HCT116 (cell line): ENCODE results near the gene CDK4. TPM values are rescaled to one million over a fixed set of nuclear protein-coding genes. Genes with fewer than 3 reads are reported as not detected.

Source experiments
- ATAC-seq: fragments of 200-7000 bp; cut with Tn5 transposase; 2 replicates; pipeline ENCODE4 v1.9.1; 2020; ENCODE audit warnings: mild to moderate bottlenecking, moderate library complexity
- BruUV-seq: library from RNA; stranded (reverse); fragments of 400-500 nt; replicated peaks from 2 replicates; lab custom pipeline; 2021; lab: Mats Ljungman, UMichigan
- CTCF ChIA-PET: fragments of 300-600 bp; sonication (Branson Sonifier 250); formaldehyde crosslinking; loops from one replicate; lab custom pipeline; 2021; ENCODE audit warnings: antibody characterized with exemption; lab: Charles Lee
- POLR2A ChIA-PET: fragments of 300-600, 350-600 bp; sonication (Branson Sonifier 250); formaldehyde crosslinking; loops from one replicate; lab custom pipeline; 2021; ENCODE audit warnings: antibody characterized with exemption; lab: Charles Lee
- RAD21 ChIA-PET, 2 experiments: fragments of 300-600 bp; sonication (Branson Sonifier 250); formaldehyde crosslinking; loops; one replicate each; lab custom pipeline; 2023; ENCODE audit warnings: low total read pairs in 2 of 2; ENCODE audit not compliant: uncharacterized antibody in 2 of 2, unreplicated experiment in 2 of 2, low non-redundant PET in 1 of 2; lab: Charles Lee
- DNase-seq: peaks from one replicate; pipeline ENCODE4 v3.0.0-alpha.2; 2010; ENCODE audit warnings: low read depth, low spot score
- H2AFZ ChIP-seq: fragments of 200-600 bp; shearing (Covaris generic), sonication (generic); 2 replicates; pipeline ENCODE4 v1.6.1; 2017; ENCODE audit warnings: low read depth, mixed run types, mixed read lengths, antibody characterized with exemption, low read length; ENCODE audit not compliant: poor library complexity, severe bottlenecking
- H3K27ac ChIP-seq: 2 replicates; pipeline ENCODE4 v1.5.1; 2012; ENCODE audit warnings: low read depth, low read length
- H3K27me3 ChIP-seq: fragments of 200-600 bp; sonication (generic); 2 replicates; pipeline ENCODE4 v1.6.1; 2016; ENCODE audit warnings: mixed run types, low read length, mixed read lengths; ENCODE audit not compliant: insufficient read depth
- H3K36me3 ChIP-seq, 2 experiments: fragments of 200-500 bp in 1 of 2; fragments of 200-600 bp in 1 of 2; sonication (Bioruptor generic) in 1 of 2; sonication (generic) in 1 of 2; 2 replicates each; pipeline versions ENCODE4 v1.5.1 to v1.6.1; 2014 to 2016; ENCODE audit warnings: low read length in 2 of 2, inconsistent platforms in 1 of 2, mixed read lengths in 1 of 2, mixed run types in 1 of 2; ENCODE audit not compliant: insufficient read depth in 2 of 2, control insufficient read depth in 1 of 2
- H3K4me1 ChIP-seq, 2 experiments: fragments of 200-600 bp in 1 of 2; sonication (generic) in 1 of 2; 2 replicates each; pipeline versions ENCODE4 v1.5.1 to v1.6.1; 2012 to 2017; ENCODE audit warnings: low read length in 2 of 2, inconsistent platforms in 1 of 2, mild to moderate bottlenecking in 1 of 2, mixed read lengths in 1 of 2, mixed run types in 1 of 2, moderate library complexity in 1 of 2; ENCODE audit not compliant: insufficient read depth in 2 of 2, control insufficient read depth in 1 of 2
- H3K4me2 ChIP-seq: fragments of 200-600 bp; sonication (generic); 2 replicates; pipeline ENCODE4 v1.6.1; 2017; ENCODE audit warnings: mixed run types, low read length, mixed read lengths
- H3K4me3 ChIP-seq, 2 experiments: fragments of 200-600 bp in 1 of 2; sonication (generic) in 1 of 2; replicated peaks in 1 of 2; 2 replicates each; pipeline ENCODE4 v1.5.1; 2011 to 2016; ENCODE audit warnings: low read length in 2 of 2, control low read depth in 1 of 2, low read depth in 1 of 2, mild to moderate bottlenecking in 1 of 2, mixed read lengths in 1 of 2, mixed run types in 1 of 2
- H3K79me2 ChIP-seq: fragments of 200-600 bp; sonication (generic); 2 replicates; pipeline ENCODE4 v1.6.1; 2017; ENCODE audit warnings: mild to moderate bottlenecking, mixed run types, low read length, moderate library complexity, mixed read lengths; ENCODE audit not compliant: insufficient read depth
- H3K9ac ChIP-seq: fragments of 200-600 bp; sonication (generic); 2 replicates; pipeline ENCODE4 v1.6.1; 2016; ENCODE audit warnings: low read length, mixed read lengths
- H3K9me2 ChIP-seq: fragments of 200-600 bp; sonication (generic), shearing (Covaris generic); 2 replicates; pipeline ENCODE4 v1.6.1; 2017; ENCODE audit warnings: mixed run types, mild to moderate bottlenecking, moderate library complexity; ENCODE audit not compliant: insufficient read depth
- H3K9me3 ChIP-seq, 2 experiments: fragments of 200-500 bp in 1 of 2; fragments of 200-600 bp in 1 of 2; sonication (Bioruptor generic) in 1 of 2; sonication (generic) in 1 of 2; 2 replicates each; pipeline ENCODE4 v1.6.1; 2014 to 2017; ENCODE audit warnings: low read length in 2 of 2, mixed read lengths in 2 of 2, inconsistent platforms in 1 of 2, low read depth in 1 of 2, mild to moderate bottlenecking in 1 of 2, mixed run types in 1 of 2, moderate library complexity in 1 of 2; ENCODE audit not compliant: control insufficient read depth in 1 of 2, insufficient read depth in 1 of 2
- H4K20me1 ChIP-seq: fragments of 200-600 bp; sonication (generic), shearing (Covaris generic); 2 replicates; pipeline ENCODE4 v1.6.1; 2017; ENCODE audit warnings: mixed run types, mild to moderate bottlenecking, moderate library complexity; ENCODE audit not compliant: insufficient read depth
- ATF3 ChIP-seq: IDR thresholded peaks from 2 replicates; pipeline ENCODE4 v1.6.1; 2012
- CBX3 ChIP-seq: IDR thresholded peaks from 2 replicates; pipeline ENCODE4 v1.6.1; 2012; ENCODE audit warnings: low read depth
- CEBPB ChIP-seq: IDR thresholded peaks from 2 replicates; pipeline ENCODE4 v1.6.1; 2012; ENCODE audit warnings: low read depth
- EZH2 ChIP-seq: fragments of 200-600 bp; sonication (generic); IDR thresholded peaks from 2 replicates; pipeline ENCODE4 v1.6.1; 2017; ENCODE audit warnings: antibody characterized with exemption, mixed run types
- FOSL1 ChIP-seq: IDR thresholded peaks from 2 replicates; pipeline ENCODE4 v1.6.1; 2012; ENCODE audit warnings: low read depth
- SP1 ChIP-seq: IDR thresholded peaks from 2 replicates; pipeline ENCODE4 v1.6.1; 2012; ENCODE audit warnings: low read depth
- TCF7L2 ChIP-seq: IDR thresholded peaks from 2 replicates; pipeline ENCODE4 v1.7.0; 2011; ENCODE audit warnings: borderline replicate concordance, inconsistent platforms; ENCODE audit not compliant: insufficient read depth, insufficient read length; ENCODE audit errors: extremely low read depth
- YY1 ChIP-seq: IDR thresholded peaks from 2 replicates; pipeline ENCODE4 v1.6.1; 2011; ENCODE audit warnings: low read length, low read depth, moderate library complexity, mild to moderate bottlenecking; ENCODE audit not compliant: insufficient replicate concordance; ENCODE audit errors: extremely low read depth
- ZFX ChIP-seq: fragments of 450-650 bp; IDR thresholded peaks from 2 replicates; pipeline ENCODE4 v1.6.1; 2017
- intact Hi-C: fragments of 100-400 bp; cut with micrococcal nuclease; formaldehyde crosslinking; loops from 2 replicates; pipeline ENCODE4 v1.10.0; 2022
- total RNA-seq: library from RNA; stranded (reverse); gene quantifications from one replicate; pipeline ENCODE4 v1.2.1, GENCODE V29; 2021; ENCODE audit not compliant: unreplicated experiment

The CDK4 gene
- total RNA-seq, 1 experiment from 2014 or later, result 206 TPM

- intact Hi-C loops, result no loop called here
- Histone ChIP-seq H3K36me3 (peaks cover 0 to 5% of the 10 kb centered on the region in 2 experiments; a peak in 1 of 4 replicates), H3K9ac (peak overlapping the region; percentile 48), H3K4me1 (peaks cover 20 to 44% of the 10 kb centered on the region in 2 experiments), H3K79me2 (peaks cover 15% of the 10 kb centered on the region), H3K9me3 (no peaks in the 10 kb centered on the region), H3K9me2 (no peaks in the 10 kb centered on the region), H4K20me1 (no peaks in the 10 kb centered on the region), H2AFZ (no peak overlapping the region), H3K27me3 (no peaks in the 10 kb centered on the region), H3K27ac (peak overlapping the region; percentile 58; the same call in 1 of the 2 replicates), H3K4me2 (peak overlapping the region; percentile 93), H3K4me3 (peak overlapping the region; percentile 59 to 64)
- RAD21 ChIA-PET, result no interaction called here
- no TSS peak for BruUV-seq
- ATAC-seq (no peak), DNase-seq (no peak)
- CTCF ChIA-PET, result interaction anchor here (1.6 to 2.3 kb wide), 2 partner anchors 11 to 16 kb away, joined by 6 to 51 read pairs; partner anchors contain the start of genes CYP27B1, EEF1AKMT3 and METTL1
- no peak for TF ChIP-seq FOSL1
- no peak for TF ChIP-seq CEBPB
- TF ChIP-seq ATF3, result no peak
- no peak for TF ChIP-seq TCF7L2
- TF ChIP-seq SP1, result no peak
- TF ChIP-seq YY1, result no peak
- TF ChIP-seq EZH2, result no peak
- TF ChIP-seq ZFX, result peak; percentile 60
- POLR2A ChIA-PET, result interaction anchor here (0.6 kb wide), 1 partner anchor 542 kb away, joined by 3 read pairs; no protein-coding TSS in a partner anchor
Measured at GRCh38 chr12:57755454-57756372, 3.6 kb upstream of the CDK4 start.

GRCh38 chr12:57755194-57755453 is 3.0 kb upstream of the CDK4 start:
- POLR2A ChIA-PET, result no interaction called here
- H3K4me3 ChIP-seq, result peak overlapping the region; percentile 59 to 64
- peaks cover 5 to 11% of the 10 kb centered on the region in 2 experiments; a peak in 2 of 4 replicates for H3K36me3 ChIP-seq
- H2AFZ ChIP-seq, result no peak overlapping the region
- DNase-seq (no peak), ATAC-seq (no peak)
- RAD21 ChIA-PET, result no interaction called here
- intact Hi-C loops, result no loop called here
- H3K4me2 ChIP-seq, result peak overlapping the region; percentile 93
- H3K27ac ChIP-seq, result no peak overlapping the region; the same call in 1 of the 2 replicates
- peak overlapping the region; percentile 48; the same call in 1 of the 2 replicates for H3K9ac ChIP-seq
- CTCF ChIA-PET, result interaction anchor here (2.3 kb wide), 1 partner anchor 11 kb away, joined by 51 read pairs; the partner anchor contains the start of gene CYP27B1
- H3K9me3 ChIP-seq, result no peaks in the 10 kb centered on the region
- H3K4me1 ChIP-seq, result peaks cover 20 to 46% of the 10 kb centered on the region in 2 experiments
- H3K9me2 ChIP-seq, result no peaks in the 10 kb centered on the region
- peaks cover 21% of the 10 kb centered on the region for H3K79me2 ChIP-seq
- H3K27me3 ChIP-seq, result no peaks in the 10 kb centered on the region
- BruUV-seq, result no TSS peak
- no peak for TF ChIP-seq CBX3
- TF ChIP-seq TCF7L2, result no peak
- no peaks in the 10 kb centered on the region for H4K20me1 ChIP-seq
